Stimulated activated CD4-positive, alpha-beta T cell treated with anti-CD3 and anti-CD28 coated beads, Interleukin-4, amount 100 ng/mL, for 48 hours (primary cell): ENCODE results near the gene B4GALT4.
"Not testable (repeated sequence)": the region's sequence is repeated elsewhere in the genome, so short reads cannot be mapped to it uniquely, and the experiment has no call there.

ENCODE experiments used
- DNase-seq, 2 donors: peaks; one replicate each; pipeline ENCODE4 v3.0.0-alpha.2; 2020; ENCODE audit warnings: low read depth in 2 of 2

B4GALT4 gene, protein sequence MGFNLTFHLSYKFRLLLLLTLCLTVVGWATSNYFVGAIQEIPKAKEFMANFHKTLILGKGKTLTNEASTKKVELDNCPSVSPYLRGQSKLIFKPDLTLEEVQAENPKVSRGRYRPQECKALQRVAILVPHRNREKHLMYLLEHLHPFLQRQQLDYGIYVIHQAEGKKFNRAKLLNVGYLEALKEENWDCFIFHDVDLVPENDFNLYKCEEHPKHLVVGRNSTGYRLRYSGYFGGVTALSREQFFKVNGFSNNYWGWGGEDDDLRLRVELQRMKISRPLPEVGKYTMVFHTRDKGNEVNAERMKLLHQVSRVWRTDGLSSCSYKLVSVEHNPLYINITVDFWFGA

DNA sequence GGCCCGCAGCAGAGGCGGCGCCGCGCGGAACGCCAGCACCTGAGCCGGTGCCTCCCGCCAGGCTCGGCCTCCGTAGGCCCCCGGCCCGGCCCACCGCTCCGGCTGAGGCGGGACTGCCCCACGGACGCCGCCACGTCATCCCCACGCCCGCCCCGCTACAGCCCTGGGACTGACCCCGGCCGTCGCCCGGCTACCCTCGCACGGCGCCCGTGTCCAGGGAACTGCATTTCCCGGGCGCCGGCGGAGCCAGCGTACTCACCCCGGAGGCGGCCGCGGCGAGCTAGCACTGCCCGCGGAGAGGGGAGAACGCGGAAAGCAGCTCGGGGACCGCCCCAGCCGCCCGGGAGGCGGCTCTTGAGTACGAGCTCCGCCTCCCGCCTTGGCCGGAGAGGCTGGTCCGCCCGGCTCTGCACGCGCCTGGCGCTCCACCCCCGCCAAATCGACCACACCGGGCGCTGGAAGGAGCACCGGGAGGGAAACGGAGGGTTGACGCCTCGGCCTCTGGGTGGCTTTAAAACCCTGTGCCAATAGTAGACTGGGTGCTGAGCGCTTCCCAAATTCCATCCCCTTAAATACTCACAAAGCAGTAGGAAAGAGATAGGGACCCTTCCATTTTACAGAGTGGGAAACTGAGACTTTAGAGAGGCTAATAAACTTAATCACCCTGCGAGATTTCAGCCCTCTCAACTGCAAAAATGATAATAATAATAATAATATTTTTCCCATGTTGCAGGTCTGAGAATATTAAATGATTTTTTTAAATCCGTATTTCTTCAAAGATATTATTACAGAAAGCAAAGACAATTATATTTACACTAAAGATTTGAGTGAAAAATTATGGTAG, at the start of gene B4GALT4:
B4GALT4 (minus strand) TSS at position 288 of the 844 bp plus-strand sequence. CDS start 10,779 bp downstream, outside the sequence.
- DNase-seq, result peak; percentile 57 to 71

DNA sequence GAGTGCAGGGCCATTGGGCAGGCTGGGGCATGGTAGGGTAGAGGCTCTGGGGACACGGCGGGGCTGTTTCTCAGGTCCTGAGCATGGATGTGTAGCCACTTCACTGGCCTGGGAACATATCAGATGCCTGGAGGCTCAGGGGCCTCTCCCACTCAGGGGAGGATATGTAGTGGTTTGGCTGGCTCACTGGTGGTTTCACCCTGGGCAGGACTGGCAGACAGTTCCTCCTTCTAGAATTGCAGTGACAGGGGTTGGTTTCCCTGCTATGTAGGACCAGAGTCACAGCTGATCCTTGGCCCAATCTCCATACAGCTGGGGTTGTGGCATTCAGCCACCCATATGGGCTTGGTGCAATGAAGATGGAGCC, 48.7 kb upstream of the B4GALT4 start:
- no peak for DNase-seq

DNA sequence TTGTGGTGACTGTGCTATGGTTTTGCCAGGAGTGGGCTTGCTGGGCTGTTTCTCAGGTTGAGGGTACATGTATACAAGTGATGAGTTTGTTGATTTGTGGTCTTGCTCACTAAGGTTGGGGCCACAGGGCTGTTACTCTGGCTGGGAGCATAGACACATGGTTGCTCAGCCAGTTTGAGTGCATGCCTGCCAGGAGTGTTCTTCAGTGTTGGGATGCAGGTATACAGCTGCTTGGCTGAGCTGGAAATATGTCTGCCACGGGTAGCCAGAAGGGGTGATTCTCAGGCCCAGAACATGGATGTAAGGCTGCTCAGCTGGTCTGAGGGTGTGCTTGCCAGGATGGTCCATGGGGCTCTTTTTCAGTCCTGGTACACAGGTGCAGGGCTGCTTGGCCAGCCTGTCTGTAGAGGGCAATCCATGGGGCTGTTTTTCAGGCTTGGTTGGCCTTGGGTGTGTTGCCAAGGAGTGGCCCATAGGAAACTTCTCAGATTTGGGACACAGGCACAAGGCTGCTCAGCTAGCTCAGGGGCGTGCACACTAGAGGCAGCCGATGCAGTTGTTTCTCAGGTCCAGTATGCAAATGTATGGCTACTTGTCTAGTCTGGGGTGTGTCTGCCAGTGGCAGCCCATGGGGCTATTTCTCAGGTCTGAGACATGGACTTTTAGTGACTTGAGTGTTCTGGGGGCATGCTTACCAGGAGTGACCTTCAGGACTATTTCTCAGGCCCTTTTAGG, 48.2 kb upstream of the B4GALT4 start:
- no peak for DNase-seq

DNA sequence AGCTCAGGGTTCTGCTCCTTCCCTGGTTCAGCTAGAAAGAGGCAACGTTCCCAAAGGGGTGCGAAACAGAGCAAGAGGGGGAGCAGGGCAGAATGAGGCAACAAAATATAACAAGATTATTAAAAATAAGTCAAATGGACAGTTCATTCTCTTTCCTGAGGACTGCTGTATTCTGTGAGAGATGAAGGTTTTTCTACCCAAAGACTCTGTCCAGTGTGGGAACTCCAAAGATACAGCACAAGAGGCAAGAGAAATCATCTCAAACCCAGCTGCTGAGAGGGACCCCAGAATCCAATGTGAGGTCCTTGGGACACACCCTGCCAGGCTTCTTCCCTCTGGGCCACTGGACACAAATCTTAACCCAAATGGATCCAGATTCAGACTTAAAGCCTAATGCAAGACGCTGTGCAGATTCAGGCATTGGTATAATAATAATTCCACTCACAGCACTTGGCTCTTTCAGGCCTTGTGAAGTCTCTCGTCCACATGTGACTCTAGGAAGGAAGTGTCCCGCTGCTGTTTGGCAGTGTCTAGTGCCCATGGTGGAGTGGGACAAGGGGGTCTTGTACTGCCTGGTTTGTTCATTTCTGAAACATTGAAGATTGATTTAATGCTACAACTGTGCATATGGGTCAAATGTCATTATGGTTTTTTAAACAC, 39.0 kb upstream of the B4GALT4 start:
- no peak for DNase-seq

DNA sequence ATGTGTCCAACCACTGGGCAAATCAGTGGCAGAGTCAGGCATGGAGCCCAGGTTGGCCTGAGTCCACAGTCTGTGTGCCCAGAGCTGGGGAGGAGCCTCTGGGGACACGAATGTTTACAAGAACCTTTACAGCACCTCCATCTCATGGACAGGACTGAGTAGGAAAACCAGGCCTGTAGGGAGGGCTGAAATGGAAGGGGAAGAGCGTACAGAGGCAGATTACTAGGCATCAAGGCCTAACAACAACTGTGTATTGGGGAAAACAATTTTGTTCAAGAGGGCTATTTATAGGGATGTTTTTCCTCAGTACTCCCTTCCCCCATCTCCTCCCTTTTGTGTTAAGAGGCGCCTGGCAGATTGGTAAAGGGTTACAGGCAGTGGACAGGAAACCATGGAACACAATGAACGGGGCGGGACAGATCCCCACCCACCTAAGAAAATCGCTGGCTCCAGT, 38.5 kb upstream of the B4GALT4 start:
- no peak for DNase-seq

DNA sequence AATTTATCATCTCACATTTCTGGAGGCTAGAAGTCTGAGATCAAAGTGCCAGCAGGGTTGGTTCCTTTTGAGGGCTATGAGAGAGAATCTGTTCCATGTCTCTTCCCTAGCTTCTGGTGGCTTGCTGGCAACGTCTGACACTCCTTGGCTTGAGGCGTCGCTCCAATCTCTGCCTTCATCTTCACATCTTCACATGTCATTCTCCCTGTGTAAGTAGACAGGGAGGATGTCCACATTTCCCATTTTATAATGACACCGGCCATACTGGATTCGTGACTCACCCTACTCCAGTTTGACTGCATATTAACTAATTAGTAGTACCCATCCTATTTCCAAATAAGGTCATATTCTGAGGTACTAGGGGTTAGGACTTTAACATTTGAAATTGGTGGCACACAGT, 36.0 kb upstream of the B4GALT4 start:
- DNase-seq, result no peak

DNA sequence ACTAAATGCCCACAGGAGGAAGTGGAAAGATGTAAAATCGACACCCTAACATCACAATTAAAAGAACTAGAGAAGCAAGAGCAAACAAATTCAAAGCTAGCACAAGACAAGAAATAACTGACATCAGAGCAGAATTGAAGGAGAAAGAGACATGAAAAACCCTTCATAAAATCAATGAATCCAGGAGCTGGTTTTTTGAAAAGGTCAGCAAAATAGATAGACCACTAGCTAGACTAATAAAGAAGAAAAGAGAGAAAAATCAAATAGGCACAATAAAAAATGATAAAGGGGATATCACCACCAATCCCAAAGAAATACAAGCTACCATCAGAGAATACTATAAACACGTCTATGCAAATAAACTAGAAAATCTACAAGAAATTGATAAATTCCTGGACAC, 29.5 kb upstream of the B4GALT4 start:
- DNase-seq, result not testable (repeated sequence)

DNA sequence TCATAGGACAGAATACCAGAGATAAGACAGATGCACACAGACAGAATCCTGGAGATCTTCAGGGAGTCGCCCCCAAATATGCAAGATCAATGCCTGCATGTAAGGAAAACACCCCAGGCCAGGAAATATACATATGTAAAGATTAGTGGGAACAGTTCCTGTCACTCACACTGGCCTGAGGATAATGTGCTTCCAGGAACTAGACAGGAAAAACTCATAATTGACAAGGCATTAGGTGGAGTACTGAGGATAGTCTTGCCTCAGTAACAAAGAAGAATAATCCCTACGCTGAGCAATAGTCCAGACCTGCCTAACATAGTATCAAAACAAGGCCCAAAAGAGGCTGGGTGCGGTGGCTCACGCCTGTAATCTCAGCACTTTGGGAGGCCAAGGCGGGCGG, 20.4 kb upstream of the B4GALT4 start:
- DNase-seq, result no peak

DNA sequence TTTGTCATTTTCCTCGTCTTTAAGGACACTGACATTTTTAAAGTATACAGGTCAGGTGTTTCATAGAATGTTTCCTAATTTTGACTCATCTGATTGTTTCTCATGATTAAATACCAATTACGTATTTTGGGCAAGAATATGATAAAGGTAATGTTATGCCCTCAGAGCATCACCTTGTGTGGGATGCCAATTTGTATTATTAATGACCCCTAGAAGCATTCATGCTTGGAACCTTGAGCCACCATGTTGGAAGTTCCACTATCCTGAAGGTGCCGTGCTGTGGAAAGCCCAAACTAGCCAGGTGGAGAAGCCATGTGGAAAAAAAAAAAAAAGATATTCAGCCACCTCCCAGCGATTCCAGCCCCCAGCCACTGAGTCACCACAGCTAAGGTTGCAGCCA, 19.1 kb upstream of the B4GALT4 start:
- no peak for DNase-seq

DNA sequence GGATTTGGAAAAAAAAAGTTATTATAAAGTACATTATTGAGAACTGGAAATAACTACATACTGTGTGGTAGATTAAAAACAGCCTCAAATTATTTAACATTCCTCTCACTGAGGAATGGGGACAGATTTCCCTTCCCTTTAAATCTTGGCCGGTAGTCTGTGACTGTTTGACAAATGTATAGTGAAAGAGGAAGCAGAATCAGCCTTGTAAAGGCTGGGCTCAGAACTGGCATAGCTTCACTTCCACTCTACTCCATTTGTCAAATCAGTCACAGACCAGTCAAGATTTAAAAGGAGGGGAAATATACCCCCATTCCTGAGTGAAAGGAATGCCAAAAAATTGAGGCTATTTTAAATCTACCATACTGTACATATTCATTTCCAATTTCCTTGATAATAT, 18.2 kb upstream of the B4GALT4 start:
- no peak for DNase-seq

DNA sequence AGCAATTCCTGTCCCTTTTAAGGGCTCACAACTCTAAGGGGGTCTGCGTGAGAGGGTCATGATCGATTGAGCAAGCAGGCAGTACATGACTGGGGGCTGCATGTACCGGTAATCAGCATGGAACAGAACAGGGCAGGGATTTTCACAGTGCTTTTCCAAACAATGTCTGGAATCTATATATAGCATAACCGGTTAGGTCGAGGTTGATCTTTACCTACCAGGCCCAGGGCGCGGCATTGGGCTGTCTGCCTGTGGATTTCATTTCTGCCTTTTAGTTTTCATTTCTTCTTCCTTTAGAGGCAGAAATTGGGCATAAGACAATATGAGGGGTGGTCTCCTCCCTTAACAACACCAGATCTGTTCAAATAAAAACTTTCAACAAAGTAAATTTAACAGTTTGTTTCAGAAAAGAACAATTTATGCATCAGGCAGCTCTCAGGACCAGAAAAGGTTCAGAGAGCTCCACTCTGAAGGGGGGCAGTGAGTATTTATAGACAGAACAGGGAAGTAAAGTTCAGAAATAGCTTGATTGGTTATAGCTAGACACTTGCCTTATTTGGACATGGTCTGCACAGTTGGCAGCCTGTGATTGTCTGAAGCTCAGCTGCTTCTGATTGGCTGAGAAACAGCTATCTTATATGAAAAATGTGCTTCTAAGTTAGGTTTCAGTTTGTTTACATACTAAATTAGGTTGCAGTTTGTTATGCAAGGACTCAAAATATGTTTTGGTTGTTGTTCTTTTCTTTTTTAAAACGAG, 17.2 kb upstream of the B4GALT4 start:
- DNase-seq, result no peak

DNA sequence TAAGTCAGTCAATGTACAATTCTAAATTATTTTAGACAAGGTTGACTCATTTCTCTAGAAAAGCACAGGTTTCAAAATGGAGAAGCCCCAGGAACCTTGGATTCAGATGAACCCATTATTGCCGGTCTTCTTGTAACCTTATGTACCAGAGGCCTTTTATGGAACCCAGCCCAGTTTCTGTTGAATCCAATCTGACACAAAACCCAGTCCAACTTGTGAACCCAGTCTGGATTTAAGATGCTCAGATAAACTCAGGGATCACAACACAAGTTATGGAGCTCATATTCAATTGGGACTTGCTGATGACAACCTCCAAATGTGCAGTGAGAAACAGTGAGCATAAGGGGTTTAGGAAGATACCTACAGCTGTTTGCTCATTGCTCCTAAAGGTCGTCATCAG, 16.4 kb upstream of the B4GALT4 start:
- DNase-seq, result no peak

DNA sequence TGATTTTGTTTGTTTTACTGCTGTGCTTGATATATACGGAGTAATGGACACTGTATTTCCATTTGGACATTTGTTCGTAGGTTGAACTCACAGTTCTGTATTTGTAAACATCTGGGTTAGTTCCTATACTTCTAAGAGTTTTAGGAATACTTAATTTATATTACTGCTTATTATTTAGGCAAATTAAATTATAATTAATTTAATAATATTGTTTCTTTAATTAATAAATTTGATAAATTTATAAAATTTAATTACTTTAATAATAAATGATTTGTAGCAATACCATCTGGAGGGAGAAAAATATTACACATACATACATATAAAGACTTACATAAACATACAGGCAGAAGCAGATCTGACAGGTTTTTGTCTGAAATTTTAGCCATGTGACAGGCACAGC, 14.5 kb upstream of the B4GALT4 start:
- no peak for DNase-seq

DNA sequence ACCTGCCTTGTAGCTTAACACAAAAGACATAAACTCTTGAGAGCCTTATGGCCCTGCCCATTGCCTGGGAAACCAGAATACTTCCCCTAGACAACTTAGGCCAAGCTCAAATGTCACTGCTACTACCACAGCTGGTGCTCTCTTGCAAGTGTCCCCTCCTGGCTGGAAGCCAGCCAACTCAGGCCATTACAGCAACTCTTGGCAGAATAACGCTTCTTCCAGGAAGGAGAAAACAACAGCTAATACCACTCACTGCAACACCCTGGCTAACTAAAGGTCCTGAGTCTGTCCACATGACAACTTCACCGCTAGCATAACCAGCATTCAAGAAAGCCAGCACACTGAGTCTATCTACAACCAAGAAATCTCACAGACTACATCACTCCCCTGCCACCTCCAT, 5.1 kb upstream of the B4GALT4 start:
- DNase-seq, result no peak

DNA sequence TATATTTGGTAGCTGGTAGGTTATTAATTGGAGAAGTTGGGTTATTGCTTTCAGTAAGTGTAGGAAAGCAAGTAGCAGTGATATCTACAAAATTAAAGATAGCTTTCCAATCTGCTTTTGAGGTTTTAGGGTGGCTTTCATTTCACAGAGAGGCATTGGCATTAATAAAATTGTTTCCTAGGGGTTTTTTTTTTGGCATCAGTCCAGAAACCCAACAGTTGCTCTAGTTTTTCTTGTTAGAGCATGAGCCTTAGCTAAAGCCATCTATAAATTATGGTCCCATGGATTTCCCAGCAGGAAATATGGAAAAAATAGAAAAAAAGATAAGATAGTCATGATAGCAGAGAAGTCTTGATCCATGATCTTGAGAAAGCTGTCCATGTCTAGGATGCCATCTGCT, 3.0 kb upstream of the B4GALT4 start:
- no peak for DNase-seq

DNA sequence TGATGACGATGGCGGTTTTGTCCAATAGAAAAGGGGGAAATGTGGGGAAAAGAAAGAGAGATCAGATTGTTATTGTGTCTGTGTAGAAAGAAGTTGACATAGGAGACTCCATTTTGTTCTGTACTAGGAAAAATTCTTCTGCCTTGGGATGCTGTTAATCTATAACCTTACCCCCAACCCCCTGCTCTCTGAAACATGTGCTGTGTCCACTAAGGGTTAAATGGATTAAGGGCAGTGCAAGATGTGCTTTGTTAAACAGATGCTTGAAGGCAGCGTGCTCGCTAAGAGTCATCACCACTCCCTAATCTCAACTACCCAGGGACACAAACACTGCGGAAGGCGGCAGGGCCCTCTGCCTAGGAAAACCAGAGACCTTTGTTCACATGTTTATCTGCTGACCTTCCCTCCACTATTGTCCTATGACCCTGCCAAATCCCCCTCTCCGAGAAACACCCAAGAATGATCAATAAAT, 2.4 kb upstream of the B4GALT4 start:
- DNase-seq, result not testable (repeated sequence)

DNA sequence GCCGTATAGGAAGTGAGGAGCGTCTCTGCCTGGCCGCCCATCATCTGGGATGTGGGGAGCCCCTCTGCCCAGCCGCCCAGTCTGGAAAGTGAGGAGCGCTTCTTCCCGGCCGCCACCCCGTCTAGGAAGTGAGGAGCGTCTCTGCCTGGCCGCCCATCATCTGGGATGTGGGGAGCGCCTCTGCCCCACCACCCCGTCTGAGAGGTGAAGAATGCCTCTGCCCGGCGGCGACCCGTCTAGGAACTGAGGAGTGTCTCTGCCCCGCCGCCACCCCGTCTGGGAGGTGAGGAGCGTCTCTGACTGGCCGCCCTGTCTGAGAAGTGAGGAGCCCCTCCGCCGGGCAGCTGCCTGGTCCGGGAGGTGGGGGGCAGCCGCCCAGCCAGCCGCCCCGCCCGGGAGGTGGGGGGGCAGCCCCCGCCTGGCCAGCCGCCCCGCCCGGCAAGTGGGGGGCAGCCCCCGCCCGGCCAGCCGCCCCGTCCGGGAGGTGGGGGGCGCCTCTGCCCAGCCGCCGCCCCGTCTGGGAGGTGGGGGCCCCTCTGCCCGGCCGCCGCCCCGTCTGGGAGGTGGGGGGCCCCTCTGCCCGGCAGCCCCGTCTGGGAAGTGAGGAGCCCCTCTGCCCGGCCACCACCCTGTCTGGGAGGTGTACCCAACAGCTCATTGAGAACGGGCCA, 1.8 kb upstream of the B4GALT4 start:
- DNase-seq, result not testable (repeated sequence)

DNA sequence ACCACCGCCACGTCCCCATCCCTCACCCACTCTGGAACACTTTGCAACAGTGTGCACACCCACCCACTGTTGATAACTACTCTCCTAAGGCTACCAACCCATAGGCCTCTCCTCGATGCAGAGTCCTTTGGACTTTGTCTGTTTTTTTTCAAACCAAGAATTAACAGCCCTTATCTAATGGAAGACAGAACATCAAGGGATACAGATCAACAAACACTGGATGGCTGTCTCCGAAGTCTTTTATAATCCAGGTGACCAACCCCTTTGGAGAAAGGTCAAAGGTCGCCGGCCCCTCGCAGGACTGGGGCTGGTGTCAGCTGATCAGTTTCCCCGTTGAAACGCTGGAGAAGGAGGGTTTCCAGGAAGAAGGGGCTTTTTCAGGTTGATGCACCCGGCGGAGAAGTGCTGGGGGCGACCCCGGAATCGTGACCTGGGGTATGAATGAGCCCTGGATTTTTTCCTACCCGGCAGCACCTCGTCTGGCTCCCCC, 532 bp downstream of the B4GALT4 start:
- no peak for DNase-seq

DNA sequence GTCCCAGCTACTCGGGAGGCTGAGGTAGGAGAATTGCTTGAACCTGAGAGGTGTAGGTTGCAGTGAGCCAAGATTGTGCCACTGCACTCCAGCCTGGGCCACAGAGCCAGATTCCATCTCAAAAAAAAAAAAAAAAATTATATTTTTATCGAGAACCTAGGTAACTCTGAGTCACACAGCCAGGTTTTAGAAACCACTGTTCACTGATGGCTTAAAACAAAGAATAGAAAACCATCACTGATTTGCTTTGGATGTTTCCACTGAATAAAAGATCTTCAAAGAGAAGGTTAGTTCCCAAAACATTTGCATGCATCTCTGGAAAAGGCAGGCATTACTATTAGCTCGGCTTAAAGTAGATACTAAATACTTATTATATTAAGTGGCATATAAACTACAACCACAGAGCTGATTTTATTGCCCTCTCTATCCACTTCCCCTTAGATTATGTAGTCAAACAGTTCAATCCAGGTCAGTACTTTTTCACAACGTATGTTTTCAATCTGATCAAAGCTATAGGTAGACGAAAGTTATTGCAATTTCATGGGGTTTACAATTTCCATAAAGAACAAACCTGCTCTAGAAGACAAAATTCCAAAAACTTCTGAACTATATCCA, 1.4 kb downstream of the B4GALT4 start:
- DNase-seq, result no peak

DNA sequence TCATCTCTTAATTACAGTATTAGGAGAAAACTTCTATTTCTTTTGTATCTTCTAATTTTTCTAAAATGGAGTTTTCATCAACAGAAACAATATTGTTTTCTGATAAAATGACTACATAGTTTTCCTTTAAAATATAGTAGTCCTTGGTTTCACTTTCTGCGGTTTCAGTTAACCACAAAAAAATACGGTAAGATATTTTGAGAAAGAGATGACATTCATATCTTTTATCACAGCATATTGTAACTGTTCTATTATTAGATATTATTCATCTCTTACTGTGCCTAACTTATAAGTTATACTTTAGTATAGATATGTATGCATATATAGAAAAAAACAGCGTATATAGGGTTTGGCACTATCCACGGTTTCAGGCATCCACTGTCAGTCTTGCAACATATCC, 2.3 kb downstream of the B4GALT4 start:
- DNase-seq, result no peak
